NCI-H345 treated with DMSO at 0.1 percent for 48 hours (cell line): ENCODE data around the gene IGFN1.
"Not testable (repeated sequence)": the region's sequence is repeated elsewhere in the genome, so short reads cannot be mapped to it uniquely, and the experiment has no call there.

ENCODE experiments used
- DNase-seq: peaks from one replicate; lab custom pipeline; 2025; ENCODE audit not compliant: unreplicated experiment; lab: John Stamatoyannopoulos, UW

IGFN1 gene

DNA sequence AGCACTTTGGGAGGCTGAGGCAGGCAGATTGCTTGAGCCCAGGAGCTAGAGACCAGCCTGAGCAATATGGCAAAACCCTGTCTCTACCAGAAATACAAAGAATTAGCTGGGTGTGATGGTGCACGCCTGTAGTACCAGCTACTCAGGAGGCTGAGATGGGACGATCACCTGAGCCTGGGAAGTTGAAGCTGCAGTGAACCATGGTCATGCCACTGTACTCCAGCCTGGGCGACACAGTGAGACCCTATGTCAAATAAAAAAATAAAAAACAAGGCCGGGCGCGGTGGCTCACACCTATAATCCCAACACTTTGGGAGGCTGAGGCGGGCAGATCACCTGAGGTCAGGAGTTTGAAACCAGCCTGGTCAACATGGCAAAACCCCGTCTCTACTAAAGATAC is 27.6 kb upstream of the IGFN1 start:
- not testable (repeated sequence) for DNase-seq

DNA sequence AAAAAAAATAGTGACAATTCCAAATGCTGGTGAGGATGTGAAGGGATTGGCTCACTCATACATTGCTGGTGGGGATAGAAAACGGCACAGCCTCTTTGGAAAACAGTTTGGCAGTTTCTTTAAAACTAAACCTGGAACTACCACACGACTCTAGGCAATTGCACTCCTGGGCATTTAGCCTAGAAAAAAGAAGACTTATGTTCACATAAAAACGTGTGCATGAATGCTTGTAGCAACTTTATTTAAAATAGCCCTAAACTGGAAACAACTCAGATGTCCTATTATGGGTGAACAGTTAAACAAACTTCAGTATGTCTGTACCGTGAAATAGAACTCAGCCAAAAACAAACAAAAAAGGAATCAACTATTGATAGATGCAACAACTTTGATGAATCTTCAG is 26.9 kb upstream of the IGFN1 start:
- no peak for DNase-seq

DNA sequence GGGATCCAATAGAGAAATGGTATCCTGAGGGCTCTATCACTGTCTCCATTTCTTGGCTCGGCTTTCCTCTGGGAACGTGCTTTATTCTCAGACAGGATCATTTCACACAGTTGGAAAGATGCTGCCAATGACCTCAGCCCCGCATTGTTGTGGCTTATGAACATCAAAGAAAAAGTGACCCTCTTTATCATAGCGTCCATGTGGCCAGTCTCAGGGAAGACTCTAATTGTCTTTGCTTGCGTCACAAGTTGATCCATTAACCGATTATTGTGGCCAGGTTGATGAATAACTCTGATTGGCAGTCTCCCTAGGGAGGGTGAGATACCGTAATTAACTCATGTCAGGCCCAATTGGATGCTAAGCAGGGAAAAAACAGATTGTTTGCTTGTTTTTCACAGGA is 26.0 kb upstream of the IGFN1 start:
- no peak for DNase-seq

DNA sequence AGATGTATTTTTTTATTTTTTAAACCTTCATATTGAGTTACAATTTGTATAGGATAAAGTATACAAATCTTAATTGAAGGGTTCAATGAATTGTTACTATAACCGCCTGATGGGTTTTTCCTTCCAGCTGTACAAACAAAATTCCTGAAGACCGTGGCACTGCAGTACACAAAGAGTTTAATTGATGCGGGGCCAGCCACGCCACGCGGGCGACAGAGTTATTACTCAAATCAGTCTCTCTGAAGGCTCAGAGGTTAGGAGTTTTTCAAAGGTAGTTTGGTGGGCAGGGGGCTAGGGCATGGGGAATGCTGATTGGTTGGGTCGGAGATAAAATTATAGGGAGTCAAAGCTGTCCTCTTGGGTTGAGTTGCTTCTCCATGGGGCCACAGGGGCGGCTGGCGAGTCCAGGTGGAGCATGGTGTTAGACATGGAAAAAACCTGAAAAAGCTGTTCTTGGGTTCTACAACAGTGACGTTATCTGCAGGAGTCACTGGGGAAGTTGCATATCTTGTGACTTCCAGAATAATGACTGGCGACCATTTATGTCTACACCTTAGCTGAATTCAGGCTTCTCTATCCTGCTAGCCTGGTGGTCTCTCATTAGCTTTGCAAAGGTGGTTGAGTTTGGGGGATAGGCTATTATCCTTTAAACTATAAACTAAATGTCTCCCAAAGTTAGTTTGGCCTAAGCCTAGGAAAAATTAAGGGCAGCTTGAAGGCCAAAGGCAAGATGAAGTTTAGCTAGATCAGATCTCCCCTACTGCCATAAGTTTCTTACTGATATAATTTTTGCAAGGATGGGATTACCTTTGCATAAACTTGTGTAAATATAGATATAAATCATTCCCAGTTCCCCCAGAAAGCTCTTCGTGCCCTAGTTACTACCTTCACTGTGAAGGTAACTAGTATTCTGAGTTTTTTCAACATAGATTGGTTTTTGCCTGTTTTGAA is 23.3 kb upstream of the IGFN1 start:
- DNase-seq: no peak

DNA sequence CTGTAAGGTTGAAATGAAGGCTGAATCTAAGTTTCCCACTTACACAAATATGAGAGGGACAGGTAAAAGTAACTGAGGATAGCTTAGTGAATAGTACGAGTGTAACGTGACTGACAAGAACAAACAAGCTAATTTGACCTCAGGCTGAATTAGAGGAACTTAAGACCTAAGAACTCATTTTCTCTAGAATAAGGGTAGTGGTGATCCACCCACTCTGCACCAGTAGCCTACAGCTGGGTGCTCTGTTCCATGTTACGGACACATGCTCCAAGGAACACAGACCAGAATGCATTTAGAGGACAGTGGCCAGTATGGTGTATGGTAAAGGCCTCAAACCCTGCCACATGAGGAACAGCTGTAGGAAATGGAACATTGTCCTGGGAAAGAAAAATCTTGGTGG is 21.4 kb upstream of the IGFN1 start:
- no peak for DNase-seq

DNA sequence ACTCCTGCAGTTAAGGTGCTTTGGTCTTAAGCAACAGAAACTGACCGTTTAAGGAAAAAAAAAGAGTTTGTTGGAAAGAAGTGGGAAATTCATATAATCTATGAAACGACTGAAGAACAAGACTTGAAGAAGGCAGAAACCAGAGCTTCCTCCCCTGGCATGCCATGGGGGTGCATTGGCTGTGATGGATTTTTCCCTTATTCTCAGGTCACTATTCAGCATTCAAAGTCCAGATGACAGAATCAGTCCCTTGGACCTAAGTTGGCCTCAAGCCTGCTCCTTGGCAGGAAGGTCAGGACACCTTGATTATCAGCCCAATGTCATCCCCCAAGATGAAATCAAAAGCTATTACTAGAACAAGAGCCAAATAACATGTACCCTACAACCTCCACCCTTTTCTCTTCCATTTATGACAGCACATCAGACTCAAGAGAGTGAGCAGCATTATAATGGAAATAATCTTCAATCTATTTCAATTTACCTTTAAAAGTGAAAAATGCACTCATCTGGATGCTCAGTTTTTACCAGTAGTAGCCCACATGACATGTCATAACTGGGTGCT is 20.6 kb upstream of the IGFN1 start:
- DNase-seq: no peak

DNA sequence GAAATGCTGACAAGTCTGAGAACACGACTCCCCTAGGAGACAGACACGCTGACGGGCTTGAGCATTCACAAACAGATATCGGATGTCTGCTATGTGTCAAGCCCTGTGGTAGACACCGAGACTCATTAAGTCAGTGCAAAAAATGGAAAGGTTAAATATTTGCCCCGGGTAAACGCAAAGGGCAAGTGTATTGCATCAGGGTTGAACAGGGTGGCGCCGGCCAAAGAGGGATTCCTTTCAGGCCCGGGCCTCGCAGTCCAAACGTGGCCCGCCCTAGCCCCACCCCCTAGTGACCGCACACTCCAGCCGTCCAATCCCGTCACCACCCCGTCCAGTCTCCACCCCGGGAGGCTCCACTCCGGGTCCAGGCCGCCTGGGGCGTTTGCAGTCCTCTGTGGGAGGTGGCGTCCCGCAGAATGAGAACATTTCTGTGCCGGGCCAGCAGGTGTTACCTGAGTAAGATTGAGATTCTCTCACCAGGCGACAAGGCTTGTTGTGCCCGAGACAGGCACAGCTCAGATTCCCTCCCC is 20.0 kb upstream of the IGFN1 start:
- peak; percentile 80 for DNase-seq

DNA sequence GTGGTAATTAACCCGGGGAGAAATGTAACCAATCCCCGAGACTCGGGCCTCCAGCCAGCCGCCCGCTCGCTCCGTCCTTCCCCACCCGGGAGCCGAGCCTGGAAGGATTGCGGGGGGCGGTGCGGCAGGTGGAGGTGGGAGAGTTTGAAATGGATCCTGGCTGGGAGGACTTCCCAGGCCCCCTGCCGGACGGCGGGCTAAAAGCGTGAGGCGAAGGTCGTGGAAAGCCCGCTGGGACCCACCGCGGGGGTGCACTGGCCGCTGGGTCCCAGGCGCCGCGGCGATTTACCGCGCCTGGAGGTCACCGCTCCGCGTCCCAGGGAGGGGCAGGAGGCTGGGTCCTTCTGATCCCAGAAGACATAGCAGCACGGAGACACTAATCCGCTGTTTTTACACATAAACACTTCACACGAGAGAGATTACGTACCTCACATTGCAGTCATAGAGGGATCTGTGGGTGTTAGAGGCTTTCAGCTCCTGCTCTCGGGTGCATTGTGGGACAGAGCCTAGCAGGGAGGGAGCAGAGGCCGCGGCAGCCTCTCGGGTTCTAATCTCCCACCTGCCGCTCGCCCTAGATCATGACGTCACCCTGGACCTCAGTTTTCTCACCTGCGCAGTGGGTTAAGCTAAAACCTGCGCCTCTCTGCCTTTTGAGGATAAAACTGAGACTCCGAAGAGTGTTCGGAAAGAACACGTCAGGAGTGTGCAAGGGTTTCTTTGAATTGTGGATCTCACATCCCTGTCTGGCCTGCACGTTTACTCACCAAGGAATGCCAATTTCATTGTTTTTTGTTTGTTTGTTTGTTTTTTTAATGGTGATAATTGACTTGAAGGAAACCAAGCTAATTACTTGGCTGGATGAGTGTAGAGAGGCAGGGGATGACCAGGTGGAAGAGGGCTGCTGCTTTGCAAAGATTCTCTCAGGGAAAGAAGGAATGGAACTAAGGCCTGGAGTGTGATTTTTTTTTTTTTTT is 19.3 kb upstream of the IGFN1 start:
- peak; percentile 51 for DNase-seq

DNA sequence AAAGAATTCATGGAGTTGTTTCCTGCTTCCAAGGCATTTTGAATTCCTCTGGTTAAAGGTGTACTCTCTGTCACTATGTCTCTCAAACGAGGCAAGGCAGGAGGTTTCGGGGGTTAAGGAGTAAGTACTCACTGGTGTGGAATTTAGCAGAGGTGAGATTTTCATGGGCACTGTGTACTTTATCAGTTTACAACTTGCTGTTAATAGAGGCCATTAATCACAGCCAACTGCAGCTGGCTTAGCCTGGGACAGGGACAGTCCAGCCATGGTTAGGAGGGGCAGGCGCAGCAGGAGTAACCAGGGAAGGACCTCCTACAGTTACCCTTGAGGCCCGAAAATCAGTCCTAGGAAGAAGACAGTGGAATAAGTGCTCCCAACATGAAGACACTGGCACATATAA is 18.3 kb upstream of the IGFN1 start:
- DNase-seq: no peak

DNA sequence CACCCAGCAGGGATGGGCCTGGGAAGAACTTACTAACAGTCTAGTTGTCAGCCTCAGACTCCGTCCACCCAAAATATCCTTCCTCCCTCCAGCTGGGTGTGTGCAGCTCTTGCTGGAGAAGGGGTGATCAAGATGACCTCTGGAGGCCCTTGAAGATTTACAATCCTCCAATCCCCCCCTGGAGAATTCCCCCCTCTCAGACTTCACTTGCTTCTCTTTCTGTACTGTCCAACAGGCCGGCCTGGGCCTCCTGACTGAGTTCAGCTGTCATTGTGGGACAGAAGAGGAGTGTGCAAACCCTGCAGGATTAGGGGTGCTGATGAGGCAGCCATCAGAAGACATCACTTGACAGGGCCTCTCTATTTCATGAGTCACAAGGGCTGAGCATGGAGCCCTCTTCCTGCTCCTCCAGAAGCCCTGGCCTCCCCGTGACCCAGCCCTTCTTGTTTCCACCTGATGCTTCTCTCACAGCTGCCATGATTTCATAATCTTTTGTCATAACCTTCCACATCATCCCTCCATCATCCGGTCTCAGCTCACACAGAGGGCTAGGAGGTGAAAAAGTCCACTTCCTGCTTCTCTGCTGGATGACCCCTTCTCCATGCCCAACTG is 17.5 kb upstream of the IGFN1 start:
- DNase-seq: no peak

DNA sequence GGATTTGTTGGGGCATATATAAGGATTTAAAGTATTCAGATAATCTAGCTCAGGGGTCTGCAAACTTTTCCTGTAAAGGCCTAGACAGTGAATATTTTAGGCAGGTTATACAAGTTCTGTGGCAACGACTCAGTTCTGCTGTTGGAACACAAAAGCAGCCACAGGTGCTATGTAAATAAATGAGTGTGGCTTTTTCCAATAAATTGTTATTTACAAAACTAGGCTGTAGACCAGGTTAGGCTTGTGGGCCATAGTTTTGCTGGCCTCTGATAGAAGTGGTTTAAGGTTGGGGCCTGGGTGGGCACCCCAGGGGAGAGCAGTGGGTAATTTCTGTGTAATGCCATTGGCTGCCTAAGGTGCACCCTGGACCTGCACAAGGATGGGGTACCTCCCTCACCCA is 16.9 kb upstream of the IGFN1 start:
- DNase-seq: no peak

DNA sequence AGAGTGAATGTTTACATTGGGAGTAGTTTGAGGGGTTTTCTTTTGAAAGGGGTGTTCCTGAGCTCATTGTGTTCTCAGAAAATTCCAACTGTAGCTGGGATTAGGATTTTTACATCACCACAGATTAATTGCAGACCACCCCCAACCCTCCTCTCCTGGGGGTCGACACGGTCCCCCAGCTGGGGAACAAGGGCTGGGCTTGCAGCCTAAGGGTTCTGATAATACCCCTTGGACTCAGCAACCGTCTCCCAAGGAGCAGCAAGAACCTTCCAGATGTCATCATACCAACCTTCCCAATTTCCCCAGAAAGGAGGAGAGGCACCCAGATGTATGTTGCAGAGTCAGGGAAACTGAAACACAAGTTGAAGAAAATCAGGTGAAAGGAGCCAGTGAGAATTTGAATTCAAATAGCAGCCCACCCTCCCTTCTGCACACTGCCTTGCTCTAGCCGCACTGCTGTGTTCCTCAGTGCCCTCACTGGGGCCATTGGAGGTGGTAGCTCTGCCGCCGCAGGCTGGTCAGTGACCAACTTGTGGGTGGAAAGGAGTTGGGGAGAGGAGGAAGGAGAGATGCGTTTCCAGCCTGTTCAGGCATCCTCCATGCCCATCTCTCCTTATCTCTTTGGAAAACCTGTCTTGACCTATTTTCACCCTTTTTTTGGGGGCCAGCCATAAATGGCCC is 14.7 kb upstream of the IGFN1 start:
- DNase-seq: no peak

DNA sequence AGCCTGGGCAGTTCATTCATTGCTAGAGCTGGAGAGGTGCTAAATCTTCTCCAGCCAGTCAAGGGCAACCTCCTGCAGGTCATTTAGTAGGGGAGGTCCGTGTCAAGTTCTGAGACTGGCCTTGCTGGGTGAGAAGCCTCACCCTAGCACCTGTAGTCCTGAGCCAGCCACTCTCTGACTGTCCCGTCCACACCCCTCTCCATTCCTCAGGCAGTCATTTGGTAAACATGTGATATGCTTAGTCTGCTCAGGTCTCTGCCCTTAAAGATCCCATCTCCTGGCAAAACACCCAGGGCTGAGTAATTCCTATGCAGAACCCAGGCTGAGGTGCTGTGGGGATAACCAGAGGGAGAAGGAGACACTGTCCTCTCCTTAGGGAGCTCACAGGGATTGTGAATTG is 13.7 kb upstream of the IGFN1 start:
- no peak for DNase-seq

DNA sequence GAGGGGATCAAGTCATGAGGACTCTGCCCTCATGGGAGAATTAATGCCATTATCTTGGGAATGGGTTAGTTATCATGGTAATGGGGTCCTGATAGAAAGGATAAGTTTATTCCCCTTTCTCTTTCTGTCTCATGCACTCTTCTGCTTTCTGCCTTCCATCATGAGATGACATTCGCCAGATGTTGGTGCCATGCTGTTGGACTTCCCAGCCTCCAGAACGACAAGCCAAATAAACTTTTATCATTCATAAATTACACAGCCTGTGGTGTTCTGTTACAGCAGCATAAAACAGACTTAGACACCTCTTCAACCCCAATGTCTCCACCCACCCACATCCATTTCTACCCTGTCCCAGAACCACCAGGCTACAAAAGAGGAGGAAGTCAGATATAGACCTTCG is 11.9 kb upstream of the IGFN1 start:
- DNase-seq: no peak

DNA sequence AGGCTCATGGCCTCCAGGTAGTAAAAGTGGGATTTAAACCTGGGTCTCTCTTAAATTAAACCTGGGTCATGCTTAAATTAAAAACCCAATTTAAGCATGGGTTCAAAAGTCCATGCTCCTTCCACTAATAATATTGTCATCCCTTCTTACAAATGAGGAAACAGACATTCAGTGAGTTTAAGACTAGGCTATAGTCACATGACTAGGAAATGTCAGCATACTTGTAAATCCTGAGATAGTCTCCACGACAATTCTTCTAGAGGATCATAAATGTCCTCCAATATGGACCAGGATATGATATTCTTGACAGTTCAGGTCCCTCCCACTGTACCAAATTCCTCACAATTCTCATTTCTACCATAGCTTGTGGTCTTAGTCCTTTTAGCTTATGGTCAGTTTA is 10.5 kb upstream of the IGFN1 start:
- DNase-seq: no peak

DNA sequence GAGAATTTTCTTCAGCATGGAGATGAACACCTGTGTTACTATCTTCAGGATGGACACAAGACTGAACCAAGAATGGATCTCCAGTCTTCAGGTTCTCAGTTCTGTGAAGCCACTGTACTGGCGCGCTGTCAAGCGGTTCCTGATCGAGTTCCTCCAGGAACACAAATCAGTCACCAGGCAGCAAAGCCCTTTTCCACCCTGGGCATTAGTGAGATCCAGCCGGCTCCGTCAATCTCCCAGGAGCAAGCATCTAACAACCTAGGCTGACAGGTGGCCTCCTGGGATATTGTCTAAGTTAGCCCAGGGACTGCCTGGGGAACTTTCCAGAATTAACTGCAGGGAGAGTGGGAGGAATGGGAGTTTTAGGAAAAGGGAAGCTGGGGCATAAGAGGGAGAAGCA is 9.7 kb upstream of the IGFN1 start:
- no peak for DNase-seq

DNA sequence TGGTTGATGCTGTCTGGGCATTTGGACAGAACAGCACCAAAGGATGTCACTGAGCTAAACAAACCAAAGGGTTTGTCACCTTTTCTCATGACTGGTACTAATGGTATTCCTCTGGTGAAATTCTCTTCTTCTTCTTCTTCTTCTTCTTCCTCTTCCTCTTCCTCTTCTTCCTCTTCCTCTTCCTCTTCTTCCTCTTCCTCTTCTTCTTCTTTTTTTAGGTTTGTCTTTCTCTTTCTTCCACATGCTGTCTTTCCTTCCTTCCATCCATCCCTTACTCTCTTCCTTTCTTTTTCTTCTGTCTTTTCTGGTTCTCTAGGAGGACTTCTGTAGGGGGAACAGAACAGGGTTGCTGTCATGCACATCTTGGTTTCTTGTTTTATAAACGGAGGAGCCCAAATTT is 9.3 kb upstream of the IGFN1 start:
- no peak for DNase-seq

DNA sequence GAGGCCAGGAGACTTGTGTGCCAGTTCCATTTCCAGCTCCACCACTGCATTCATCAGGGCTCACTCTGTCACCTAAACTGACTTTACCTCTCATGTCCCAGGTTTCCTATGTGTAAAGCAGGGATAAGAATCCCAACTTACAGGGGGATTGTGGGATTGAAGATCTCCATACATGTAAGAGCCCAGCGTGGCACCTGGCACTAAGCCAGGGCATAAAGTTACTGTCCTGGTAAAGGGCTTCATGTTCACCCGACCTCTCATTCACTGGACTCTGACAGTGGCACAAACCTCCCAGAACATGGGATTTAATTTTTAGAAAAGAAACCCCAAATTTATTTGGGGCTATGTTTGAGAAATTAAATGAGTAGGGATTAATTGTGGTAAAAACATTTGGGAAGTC is 8.9 kb upstream of the IGFN1 start:
- no peak for DNase-seq

DNA sequence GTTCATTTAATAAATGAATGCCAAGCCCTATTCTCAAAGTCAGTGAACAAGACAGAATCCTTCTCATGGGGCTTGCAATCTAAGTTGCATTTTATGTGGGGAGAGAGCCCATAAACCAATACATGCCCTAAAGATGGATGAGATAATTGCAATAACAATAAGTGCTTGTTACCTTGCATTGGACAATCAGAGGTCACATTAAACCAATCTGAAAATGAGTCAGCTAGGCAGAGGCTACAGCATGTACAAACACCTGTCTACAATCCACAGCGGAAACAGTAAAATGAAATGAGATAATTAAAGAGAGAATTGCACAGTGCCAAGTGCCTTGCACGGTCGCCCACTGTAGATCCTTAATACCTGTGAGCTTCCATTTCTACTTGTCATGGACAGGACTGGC is 7.4 kb upstream of the IGFN1 start:
- DNase-seq: no peak

DNA sequence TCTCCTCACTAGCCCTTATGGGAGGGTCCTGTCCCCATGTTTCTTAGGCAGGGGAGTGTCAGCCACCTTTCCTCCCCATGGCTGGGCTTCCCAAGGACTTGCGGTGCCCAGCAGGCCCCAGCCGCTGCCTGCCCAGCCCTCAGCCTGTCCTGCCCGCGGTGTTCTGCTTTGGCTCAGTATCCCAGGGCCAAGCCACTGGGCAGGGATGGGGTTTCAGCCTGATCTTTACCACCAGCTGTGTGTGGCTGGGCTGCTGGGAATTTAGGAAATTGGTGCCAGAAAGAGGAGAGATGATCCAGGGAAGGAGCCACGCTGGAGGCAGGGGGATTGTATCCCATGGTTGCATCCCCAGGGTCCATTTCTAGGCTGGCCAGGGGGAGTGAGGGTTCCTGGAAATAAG is 6.9 kb upstream of the IGFN1 start:
- DNase-seq: no peak
